WTC11 (cell line): Measurements from ENCODE around the gene THSD4. TPM values are rescaled to one million over a fixed set of nuclear protein-coding genes. Genes with fewer than 3 reads are reported as not detected.

Experiments
- ATAC-seq: fragments of 200-7000 bp; cut with Tn5 transposase; 2 replicates; pipeline ENCODE4 v1.10.0; 2021; ENCODE audit warnings: mild to moderate bottlenecking, moderate library complexity
- CTCF ChIA-PET: fragments of 300-600 bp; sonication (Branson Sonifier 250); formaldehyde crosslinking; loops from one replicate; lab custom pipeline; 2021; ENCODE audit warnings: antibody characterized with exemption; lab: Charles Lee
- POLR2A ChIA-PET: fragments of 350-600 bp; sonication (Branson Sonifier 250); formaldehyde crosslinking; loops from one replicate; lab custom pipeline; 2021; ENCODE audit warnings: antibody characterized with exemption; lab: Charles Lee
- DNase-seq: peaks from one replicate; pipeline ENCODE4 v3.0.0; 2021; ENCODE audit warnings: low spot score
- H3K27ac Mint-ChIP-seq: 2 replicates; pipeline ENCODE4 v1.8.0; 2021; ENCODE audit warnings: mixed read lengths
- H3K27me3 Mint-ChIP-seq: 2 replicates; pipeline ENCODE4 v1.8.0; 2021; ENCODE audit warnings: low read depth, mild to moderate bottlenecking, moderate library complexity, mixed read lengths
- H3K36me3 Mint-ChIP-seq: 2 replicates; pipeline ENCODE4 v1.8.0; 2021; ENCODE audit warnings: mixed read lengths
- H3K4me1 Mint-ChIP-seq: 2 replicates; pipeline ENCODE4 v1.8.0; 2022; ENCODE audit warnings: mixed read lengths
- H3K4me3 Mint-ChIP-seq: 2 replicates; pipeline ENCODE4 v1.8.0; 2021; ENCODE audit warnings: mild to moderate bottlenecking, moderate library complexity, mixed read lengths
- H3K9me3 Mint-ChIP-seq: 2 replicates; pipeline ENCODE4 v1.8.0; 2021; ENCODE audit warnings: mixed read lengths
- AFF4 ChIP-seq: sonication (generic); formaldehyde crosslinking; IDR thresholded peaks from 2 replicates; pipeline ENCODE4 v1.8.1; 2023; ENCODE audit warnings: mild to moderate bottlenecking, missing genetic modification reagents, borderline replicate concordance
- ATF3 ChIP-seq: sonication (generic); formaldehyde crosslinking; conservative IDR thresholded peaks from 2 replicates; pipeline ENCODE4 v1.8.1; 2022; ENCODE audit warnings: mild to moderate bottlenecking, missing genetic modification reagents
- CBFB ChIP-seq: sonication (generic); formaldehyde crosslinking; IDR thresholded peaks from 2 replicates; pipeline ENCODE4 v1.8.1; 2022; ENCODE audit warnings: mild to moderate bottlenecking, low read depth, missing genetic modification reagents
- GABPB1 ChIP-seq: sonication (generic); formaldehyde crosslinking; IDR thresholded peaks from 2 replicates; pipeline ENCODE4 v1.8.1; 2023; ENCODE audit warnings: mild to moderate bottlenecking, missing genetic modification reagents
- GTF2I ChIP-seq: fragments of 250-450 bp; sonication (Bioruptor Pico); conservative IDR thresholded peaks from 2 replicates; pipeline ENCODE4 v1.4.0; 2021; ENCODE audit warnings: mild to moderate bottlenecking
- HMGA2 ChIP-seq: fragments of 250-450 bp; sonication (Bioruptor Pico); IDR thresholded peaks from 2 replicates; pipeline ENCODE4 v1.4.0; 2021; ENCODE audit warnings: mild to moderate bottlenecking, moderate library complexity
- IRF1 ChIP-seq: sonication (generic); formaldehyde crosslinking; IDR thresholded peaks from 2 replicates; pipeline ENCODE4 v1.8.0; 2023; ENCODE audit warnings: missing genetic modification reagents
- NFE2L1 ChIP-seq: sonication (generic); formaldehyde crosslinking; IDR thresholded peaks from 2 replicates; pipeline ENCODE4 v1.8.1; 2023; ENCODE audit warnings: missing genetic modification reagents
- TCF7 ChIP-seq: sonication (generic); formaldehyde crosslinking; IDR thresholded peaks from 2 replicates; pipeline ENCODE4 v1.8.0; 2022; ENCODE audit warnings: mild to moderate bottlenecking, low read depth, missing genetic modification reagents, moderate library complexity
- TEAD1 ChIP-seq: sonication (generic); formaldehyde crosslinking; IDR thresholded peaks from 2 replicates; pipeline ENCODE4 v1.8.0; 2022; ENCODE audit warnings: mild to moderate bottlenecking, missing genetic modification reagents
- TEAD4 ChIP-seq: sonication (generic); formaldehyde crosslinking; IDR thresholded peaks from 2 replicates; pipeline ENCODE4 v1.8.0; 2022; ENCODE audit warnings: mild to moderate bottlenecking, missing genetic modification reagents
- ZMAT4 ChIP-seq: fragments of 250-450 bp; sonication (Bioruptor Pico); IDR thresholded peaks from 2 replicates; pipeline ENCODE4 v1.9.0; 2021; ENCODE audit warnings: mild to moderate bottlenecking
- ZNF396 ChIP-seq: fragments of 250-450 bp; sonication (Bioruptor Pico); IDR thresholded peaks from 2 replicates; pipeline ENCODE4 v1.8.0; 2021; ENCODE audit warnings: mild to moderate bottlenecking, moderate library complexity, borderline replicate concordance
- ZNF512 ChIP-seq: sonication (generic); formaldehyde crosslinking; IDR thresholded peaks from 2 replicates; pipeline ENCODE4 v1.8.1; 2022; ENCODE audit warnings: missing genetic modification reagents, borderline replicate concordance
- total RNA-seq: library from RNA; stranded (reverse); gene quantifications from 3 replicates; pipeline ENCODE4 v1.2.3, GENCODE V29; 2021
- TF ChIP-seq, protein P1 (sequence below): sonication (generic); formaldehyde crosslinking; IDR thresholded peaks from 2 replicates; pipeline ENCODE4 v1.8.0; 2023; ENCODE audit warnings: missing genetic modification reagents, mild to moderate bottlenecking, borderline replicate concordance
- TF ChIP-seq, protein P2 (sequence below): fragments of 250-450 bp; sonication (Bioruptor Pico); IDR thresholded peaks from 2 replicates; pipeline ENCODE4 v1.8.0; 2021; ENCODE audit warnings: mild to moderate bottlenecking
- TF ChIP-seq, protein P3 (sequence below): sonication (generic); formaldehyde crosslinking; IDR thresholded peaks from 2 replicates; pipeline ENCODE4 v1.8.1; 2022; ENCODE audit warnings: low read depth, missing genetic modification reagents, borderline replicate concordance

Gene THSD4
- total RNA-seq, 1 experiment from 2014 or later = 7.8 TPM

- no peak for ATAC-seq
- H3K36me3 Mint-ChIP-seq = no peaks in the 10 kb centered on the region
Measured at GRCh38 chr15:71231758-71232157, 116.5 kb downstream of the THSD4 start.

DNA sequence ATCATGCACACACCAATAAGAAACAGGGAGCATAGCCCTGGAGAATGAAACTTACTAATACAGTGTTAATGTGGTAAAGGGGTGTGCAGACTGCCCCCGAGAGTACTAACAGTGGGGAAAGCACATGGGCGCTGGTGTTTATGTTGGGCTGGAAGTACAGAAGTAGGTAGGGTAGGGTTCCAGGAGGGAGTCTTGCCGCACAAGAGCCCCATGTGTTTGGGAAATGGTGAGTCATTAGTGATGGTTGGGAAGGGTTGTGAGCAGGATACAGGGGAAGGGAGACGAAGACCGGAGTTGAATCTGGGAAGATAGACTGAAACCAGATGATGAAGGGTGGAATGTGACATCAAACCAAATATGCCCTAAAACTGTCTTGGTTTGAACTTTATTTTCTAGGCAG lies 117.1 kb downstream of the THSD4 start:
- Mint-ChIP-seq H3K27ac (no peak overlapping the region), H3K36me3 (no peaks in the 10 kb centered on the region), H3K9me3 (no peaks in the 10 kb centered on the region), H3K4me1 (peaks cover 14% of the 10 kb centered on the region), H3K27me3 (no peaks in the 10 kb centered on the region), H3K4me3 (no peak overlapping the region)
- ChIA-PET POLR2A (no interaction called here), CTCF (interaction anchor here (0.8 kb wide), 1 partner anchor 15 kb away, joined by 4 read pairs; no protein-coding TSS in a partner anchor)
- DNase-seq = no peak
- ATAC-seq = no peak
- TF ChIP-seq TCF7 (no peak), CBFB (no peak), AFF4 (CRISPR knock-in tag) (no peak), ZNF396 (CRISPR knock-in tag) (no peak), GABPB1 (no peak), HMGA2 (no peak), NFE2L1 (no peak)
- TF ChIP-seq, protein P1, sequence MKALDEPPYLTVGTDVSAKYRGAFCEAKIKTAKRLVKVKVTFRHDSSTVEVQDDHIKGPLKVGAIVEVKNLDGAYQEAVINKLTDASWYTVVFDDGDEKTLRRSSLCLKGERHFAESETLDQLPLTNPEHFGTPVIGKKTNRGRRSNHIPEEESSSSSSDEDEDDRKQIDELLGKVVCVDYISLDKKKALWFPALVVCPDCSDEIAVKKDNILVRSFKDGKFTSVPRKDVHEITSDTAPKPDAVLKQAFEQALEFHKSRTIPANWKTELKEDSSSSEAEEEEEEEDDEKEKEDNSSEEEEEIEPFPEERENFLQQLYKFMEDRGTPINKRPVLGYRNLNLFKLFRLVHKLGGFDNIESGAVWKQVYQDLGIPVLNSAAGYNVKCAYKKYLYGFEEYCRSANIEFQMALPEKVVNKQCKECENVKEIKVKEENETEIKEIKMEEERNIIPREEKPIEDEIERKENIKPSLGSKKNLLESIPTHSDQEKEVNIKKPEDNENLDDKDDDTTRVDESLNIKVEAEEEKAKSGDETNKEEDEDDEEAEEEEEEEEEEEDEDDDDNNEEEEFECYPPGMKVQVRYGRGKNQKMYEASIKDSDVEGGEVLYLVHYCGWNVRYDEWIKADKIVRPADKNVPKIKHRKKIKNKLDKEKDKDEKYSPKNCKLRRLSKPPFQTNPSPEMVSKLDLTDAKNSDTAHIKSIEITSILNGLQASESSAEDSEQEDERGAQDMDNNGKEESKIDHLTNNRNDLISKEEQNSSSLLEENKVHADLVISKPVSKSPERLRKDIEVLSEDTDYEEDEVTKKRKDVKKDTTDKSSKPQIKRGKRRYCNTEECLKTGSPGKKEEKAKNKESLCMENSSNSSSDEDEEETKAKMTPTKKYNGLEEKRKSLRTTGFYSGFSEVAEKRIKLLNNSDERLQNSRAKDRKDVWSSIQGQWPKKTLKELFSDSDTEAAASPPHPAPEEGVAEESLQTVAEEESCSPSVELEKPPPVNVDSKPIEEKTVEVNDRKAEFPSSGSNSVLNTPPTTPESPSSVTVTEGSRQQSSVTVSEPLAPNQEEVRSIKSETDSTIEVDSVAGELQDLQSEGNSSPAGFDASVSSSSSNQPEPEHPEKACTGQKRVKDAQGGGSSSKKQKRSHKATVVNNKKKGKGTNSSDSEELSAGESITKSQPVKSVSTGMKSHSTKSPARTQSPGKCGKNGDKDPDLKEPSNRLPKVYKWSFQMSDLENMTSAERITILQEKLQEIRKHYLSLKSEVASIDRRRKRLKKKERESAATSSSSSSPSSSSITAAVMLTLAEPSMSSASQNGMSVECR = no peak

More at GRCh38 chr15:71231758-71232157, 116.5 kb downstream of the THSD4 start:
- Mint-ChIP-seq H3K27me3 (no peaks in the 10 kb centered on the region), H3K27ac (no peak overlapping the region), H3K9me3 (no peaks in the 10 kb centered on the region), H3K4me1 (peaks cover 21% of the 10 kb centered on the region), H3K4me3 (no peak overlapping the region)
- ChIA-PET CTCF (interaction anchor here (0.8 kb wide), 1 partner anchor 14 kb away, joined by 4 read pairs; no protein-coding TSS in a partner anchor), POLR2A (no interaction called here)
- no peak for DNase-seq
- TF ChIP-seq IRF1 (CRISPR knock-in tag) (no peak), TEAD4 (CRISPR knock-in tag) (no peak), ATF3 (CRISPR knock-in tag) (no peak), GTF2I (no peak), ZMAT4 (CRISPR knock-in tag) (no peak), ZNF512 (no peak), TCF7 (no peak), TEAD1 (CRISPR knock-in tag) (no peak)
- TF ChIP-seq, protein P2, sequence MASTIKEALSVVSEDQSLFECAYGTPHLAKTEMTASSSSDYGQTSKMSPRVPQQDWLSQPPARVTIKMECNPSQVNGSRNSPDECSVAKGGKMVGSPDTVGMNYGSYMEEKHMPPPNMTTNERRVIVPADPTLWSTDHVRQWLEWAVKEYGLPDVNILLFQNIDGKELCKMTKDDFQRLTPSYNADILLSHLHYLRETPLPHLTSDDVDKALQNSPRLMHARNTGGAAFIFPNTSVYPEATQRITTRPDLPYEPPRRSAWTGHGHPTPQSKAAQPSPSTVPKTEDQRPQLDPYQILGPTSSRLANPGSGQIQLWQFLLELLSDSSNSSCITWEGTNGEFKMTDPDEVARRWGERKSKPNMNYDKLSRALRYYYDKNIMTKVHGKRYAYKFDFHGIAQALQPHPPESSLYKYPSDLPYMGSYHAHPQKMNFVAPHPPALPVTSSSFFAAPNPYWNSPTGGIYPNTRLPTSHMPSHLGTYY (CRISPR knock-in tag) = no peak
- TF ChIP-seq, protein P3, sequence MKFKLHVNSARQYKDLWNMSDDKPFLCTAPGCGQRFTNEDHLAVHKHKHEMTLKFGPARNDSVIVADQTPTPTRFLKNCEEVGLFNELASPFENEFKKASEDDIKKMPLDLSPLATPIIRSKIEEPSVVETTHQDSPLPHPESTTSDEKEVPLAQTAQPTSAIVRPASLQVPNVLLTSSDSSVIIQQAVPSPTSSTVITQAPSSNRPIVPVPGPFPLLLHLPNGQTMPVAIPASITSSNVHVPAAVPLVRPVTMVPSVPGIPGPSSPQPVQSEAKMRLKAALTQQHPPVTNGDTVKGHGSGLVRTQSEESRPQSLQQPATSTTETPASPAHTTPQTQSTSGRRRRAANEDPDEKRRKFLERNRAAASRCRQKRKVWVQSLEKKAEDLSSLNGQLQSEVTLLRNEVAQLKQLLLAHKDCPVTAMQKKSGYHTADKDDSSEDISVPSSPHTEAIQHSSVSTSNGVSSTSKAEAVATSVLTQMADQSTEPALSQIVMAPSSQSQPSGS (CRISPR knock-in tag) = no peak
